ENCODE results near the gene RTP5.
"Not testable (repeated sequence)": the region's sequence is repeated elsewhere in the genome, so short reads cannot be mapped to it uniquely, and the experiment has no call there.

The RTP5 gene

DNA sequence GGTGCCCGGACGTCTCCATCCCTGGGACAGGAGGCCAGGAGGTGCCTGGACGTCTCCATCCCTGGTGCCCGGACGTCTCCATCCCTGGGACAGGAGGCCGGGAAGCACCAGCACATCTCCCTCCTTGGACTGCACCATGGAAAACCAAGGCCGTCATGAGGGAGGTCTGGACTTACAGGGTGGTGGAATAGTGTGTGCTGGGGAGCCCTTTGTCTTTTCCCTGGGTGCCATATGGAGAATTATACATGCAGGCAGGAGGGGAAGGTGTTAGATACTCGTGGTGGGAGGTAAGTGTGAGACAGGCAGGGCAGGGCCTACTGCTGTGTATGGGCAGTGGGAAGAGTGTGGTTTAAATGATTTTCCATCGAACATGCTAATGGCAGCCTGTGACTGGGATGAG, 52.9 kb downstream of the RTP5 start:
- in situ Hi-C loops (cut with MboI; ENCODE audit: low sequenced_read_pairs): no loop called here

DNA sequence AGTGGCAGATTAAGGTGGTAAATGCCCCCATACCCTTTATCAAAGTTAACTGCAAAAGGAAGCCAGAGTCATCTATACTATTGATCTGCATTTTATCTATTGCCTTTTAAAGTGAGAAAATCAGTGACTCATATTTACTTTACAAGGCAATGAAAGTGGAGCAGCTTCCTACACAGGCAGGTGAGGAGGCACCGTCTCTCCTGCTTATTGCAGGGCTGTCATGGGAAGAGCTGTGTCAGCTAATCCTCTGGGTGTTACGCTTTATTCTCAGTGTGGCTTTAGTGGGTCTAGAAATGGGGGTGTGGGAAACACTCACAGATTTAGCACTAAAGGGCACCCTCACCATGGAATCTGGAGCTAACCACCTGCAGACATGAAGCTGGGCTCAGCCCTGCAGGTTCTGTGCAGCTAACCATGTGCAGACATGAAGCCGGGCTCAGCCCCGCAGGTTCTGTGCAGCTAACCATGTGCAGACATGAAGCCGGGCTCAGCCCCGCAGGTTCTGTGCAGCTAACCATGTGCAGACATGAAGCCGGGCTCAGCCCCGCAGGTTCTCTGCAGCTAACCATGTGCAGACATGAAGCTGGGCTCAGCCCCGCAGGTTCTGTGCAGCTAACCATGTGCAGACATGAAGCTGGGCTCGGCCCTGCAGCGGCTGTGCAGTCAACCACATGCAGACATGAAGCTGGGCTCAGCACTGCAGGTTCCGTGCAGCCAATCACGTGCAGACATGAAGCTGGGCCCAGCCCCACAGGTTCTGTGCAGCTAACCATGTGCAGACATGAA, 53.5 kb downstream of the RTP5 start:
- in situ Hi-C loops (cut with MboI; ENCODE audit: low sequenced_read_pairs): not testable (repeated sequence)

Data from hTERT RPE-1 (cell line).